ENCODE results near the gene ARL2.

Gene ARL2

GRCh38 chr11:64996710-64997380 is 17.1 kb upstream of the ARL2 start, which contains the start of gene BATF2 (continued):
- TF ChIP-seq ZNF394 (tag by site-specific recombination; IDR thresholded peaks at IDR 0.05; ENCODE audit: borderline replicate concordance) (peak; percentile 88), GLIS2 (tag by site-specific recombination; IDR thresholded peaks at IDR 0.05) (peak; percentile 54), ZNF148 (tag by site-specific recombination; IDR thresholded peaks at IDR 0.05; ENCODE audit: borderline replicate concordance) (no peak), ZNF580 (tag by site-specific recombination; IDR thresholded peaks at IDR 0.05) (no peak), YY2 (tag by site-specific recombination; IDR thresholded peaks at IDR 0.05) (no peak), ZNF341 (tag by site-specific recombination; IDR thresholded peaks at IDR 0.05; ENCODE audit: low read depth) (peak; percentile 87), ZSCAN16 (tag by site-specific recombination; IDR thresholded peaks at IDR 0.05) (no peak), ZNF596 (tag by site-specific recombination; IDR thresholded peaks at IDR 0.05) (no peak), SP2 (tag by site-specific recombination; IDR thresholded peaks at IDR 0.05) (peak; percentile 32), MZF1 (tag by site-specific recombination; IDR thresholded peaks at IDR 0.05; ENCODE audit: borderline replicate concordance) (peak; percentile 94), ZBTB10 (tag by site-specific recombination; IDR thresholded peaks at IDR 0.05) (no peak), ZSCAN23 (tag by site-specific recombination; IDR thresholded peaks at IDR 0.05) (no peak), ZNF837 (tag by site-specific recombination; IDR thresholded peaks at IDR 0.05) (no peak), ZNF354C (tag by site-specific recombination; IDR thresholded peaks at IDR 0.05; ENCODE audit: borderline replicate concordance, low read depth) (no peak), ZBTB17 (tag by site-specific recombination; IDR thresholded peaks at IDR 0.05) (peak; percentile 30; the same call in 1 of the 2 replicates), ZNF426 (tag by site-specific recombination; IDR thresholded peaks at IDR 0.05) (no peak), ZNF48 (tag by site-specific recombination; IDR thresholded peaks at IDR 0.05) (no peak), ZNF548 (tag by site-specific recombination; IDR thresholded peaks at IDR 0.05) (no peak), ZFHX2 (tag by site-specific recombination; conservative IDR thresholded peaks at IDR 0.05) (0 out of 2 replicates have a peak, but pooled peaks have one; percentile 12), BCL6B (tag by site-specific recombination; IDR thresholded peaks at IDR 0.05) (no peak), ZBTB7A (tag by site-specific recombination; IDR thresholded peaks at IDR 0.05; ENCODE audit: low read depth) (no peak), REST (tag by site-specific recombination; IDR thresholded peaks at IDR 0.05) (peak; percentile 88), ZNF510 (tag by site-specific recombination; IDR thresholded peaks at IDR 0.05; ENCODE audit: insufficient replicate concordance) (no peak), ZNF549 (tag by site-specific recombination; IDR thresholded peaks at IDR 0.05) (no peak), TRIM28 (IDR thresholded peaks at IDR 0.05; ENCODE audit: borderline replicate concordance, low read length) (no peak)
